ENCODE results near the gene NOTCH3. TPM values are rescaled to one million over a fixed set of nuclear protein-coding genes. Genes with fewer than 3 reads are reported as not detected.

Gene NOTCH3
- polyA plus RNA-seq, 4 donors: 0.45 to 15.6 (median 6.6) TPM

DNA sequence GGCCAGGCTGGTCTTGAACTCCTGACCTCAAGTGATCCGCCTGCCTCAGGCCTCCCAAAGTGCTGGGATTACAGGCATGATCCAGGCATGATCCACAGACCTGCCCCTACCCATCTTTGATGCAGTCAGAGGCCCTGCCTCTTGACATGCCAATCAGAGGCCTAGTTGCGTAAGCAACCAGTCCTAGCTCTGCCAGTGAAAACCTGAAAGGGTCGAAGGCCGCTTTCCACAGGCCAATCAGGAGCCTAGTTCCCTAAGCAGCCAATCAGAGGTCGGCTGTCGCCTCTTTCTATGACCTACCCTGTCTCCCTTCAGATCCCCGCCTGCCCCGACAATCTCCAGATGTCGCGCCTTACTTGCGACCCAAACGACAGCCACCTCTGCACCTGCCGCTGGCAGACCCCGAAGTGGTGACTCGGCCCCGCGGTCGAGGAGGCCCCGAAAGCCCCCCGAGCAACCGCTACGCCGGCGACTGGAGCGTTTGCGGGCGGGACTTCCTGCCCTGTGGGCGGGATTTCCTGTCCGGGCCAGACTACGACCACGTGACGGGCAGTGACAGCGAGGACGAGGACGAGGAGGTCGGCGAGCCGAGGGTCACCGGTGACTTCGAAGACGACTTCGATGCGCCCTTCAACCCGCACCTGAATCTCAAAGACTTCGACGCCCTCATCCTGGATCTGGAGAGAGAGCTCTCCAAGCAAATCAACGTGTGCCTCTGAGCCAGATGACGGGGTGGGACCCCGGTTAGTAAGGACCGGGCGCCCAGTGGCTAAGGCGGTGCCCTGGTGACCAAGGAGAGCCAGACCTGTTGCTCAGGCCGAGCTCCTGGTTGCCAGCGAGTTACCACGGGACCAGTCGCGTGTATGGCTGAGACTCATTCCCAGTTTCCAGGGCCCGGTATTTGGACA, 87.3 kb downstream of the NOTCH3 start:
- Histone ChIP-seq H3K9me3 (ENCODE audit: control insufficient read depth in 2 of 2, insufficient read depth in 1 of 2, low read depth in 1 of 2, low read length in 1 of 2) (peaks cover 0 to 2% of the 10 kb centered on the region in 2 donors), H3K4me1 (ENCODE audit: control insufficient read depth in 3 of 3, insufficient read depth in 2 of 3, low read depth in 1 of 3, low read length in 2 of 3) (no peaks in the 10 kb centered on the region), H3K27ac (ENCODE audit: low read depth in 1 of 3, low read length in 2 of 3) (no peak overlapping the region), H3K36me3 (ENCODE audit: control insufficient read depth in 3 of 3, insufficient read depth in 2 of 3, low read depth in 1 of 3, low read length in 3 of 3) (peaks cover 9 to 73% (median 10%) of the 10 kb centered on the region in 3 donors), H3K27me3 (ENCODE audit: control insufficient read depth in 3 of 3, insufficient read depth in 3 of 3, low read length in 3 of 3) (peaks cover 0 to 6% (median 0%) of the 10 kb centered on the region in 3 donors), H3K4me3 (ENCODE audit: low read depth in 1 of 3, low read length in 3 of 3) (no peak overlapping the region)
- FAIRE-seq (no peak), DNase-seq (no peak)
- 91 to 95% (median 95%) methylated on average over 57 to 58 of the region's 58 CpGs for WGBS, 3 donors

DNA sequence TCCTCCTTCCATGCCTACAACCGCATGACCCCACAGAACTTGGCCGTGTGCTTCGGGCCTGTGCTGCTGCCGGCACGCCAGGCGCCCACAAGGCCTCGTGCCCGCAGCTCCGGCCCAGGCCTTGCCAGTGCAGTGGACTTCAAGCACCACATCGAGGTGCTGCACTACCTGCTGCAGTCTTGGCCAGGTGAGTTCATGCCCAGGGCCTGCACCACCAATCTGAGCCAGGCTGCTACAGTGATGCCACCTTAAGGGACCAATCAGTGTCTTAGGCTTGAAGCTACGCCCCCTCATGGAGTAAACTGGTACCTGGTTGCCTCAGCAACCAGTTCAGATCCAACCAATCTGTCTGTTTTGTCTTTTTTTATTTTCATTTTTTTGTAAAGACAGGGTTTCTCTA, 88.4 kb downstream of the NOTCH3 start:
- FAIRE-seq: no peak
- WGBS, 3 donors: 83 to 89% (median 89%) methylated on average over 11 of the region's 11 CpGs
- no peaks in the 10 kb centered on the region for H3K4me1 ChIP-seq (ENCODE audit: control insufficient read depth in 3 of 3, insufficient read depth in 2 of 3, low read depth in 1 of 3, low read length in 2 of 3)
- H3K36me3 ChIP-seq (ENCODE audit: control insufficient read depth in 3 of 3, insufficient read depth in 2 of 3, low read depth in 1 of 3, low read length in 3 of 3): peaks cover 9 to 62% (median 10%) of the 10 kb centered on the region in 3 donors
- peak in 1 of 2 donors; percentile 21 for DNase-seq
- no peak overlapping the region for H3K27ac ChIP-seq (ENCODE audit: low read depth in 1 of 3, low read length in 2 of 3)
- peaks cover 0 to 17% (median 0%) of the 10 kb centered on the region in 3 donors for H3K27me3 ChIP-seq (ENCODE audit: control insufficient read depth in 3 of 3, insufficient read depth in 3 of 3, low read length in 3 of 3)
- H3K9me3 ChIP-seq (ENCODE audit: control insufficient read depth in 2 of 2, insufficient read depth in 1 of 2, low read depth in 1 of 2, low read length in 1 of 2): peaks cover 0 to 2% of the 10 kb centered on the region in 2 donors
- no peak overlapping the region for H3K4me3 ChIP-seq (ENCODE audit: low read depth in 1 of 3, low read length in 3 of 3)

DNA sequence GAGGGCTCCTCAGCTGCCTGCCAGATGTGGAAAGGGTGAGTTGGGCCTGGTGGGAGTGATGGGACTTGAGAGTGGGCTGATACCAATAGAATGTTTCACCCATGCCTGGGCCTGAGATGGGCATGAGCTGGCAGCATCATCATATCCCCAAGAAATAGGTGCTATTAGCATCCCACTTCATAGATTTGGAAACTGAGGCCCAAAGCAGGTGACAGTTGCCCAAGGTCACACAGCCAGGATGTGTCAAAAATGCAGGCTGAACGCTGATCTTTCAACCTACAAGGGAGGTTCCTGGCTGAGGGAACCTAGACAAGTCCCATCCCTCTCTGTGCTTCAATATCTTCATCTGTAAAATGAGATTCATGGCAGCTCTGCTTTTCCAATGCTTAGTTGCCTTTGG, 89.0 kb downstream of the NOTCH3 start:
- Histone ChIP-seq H3K36me3 (ENCODE audit: control insufficient read depth in 3 of 3, insufficient read depth in 2 of 3, low read depth in 1 of 3, low read length in 3 of 3) (peaks cover 6 to 56% (median 10%) of the 10 kb centered on the region in 3 donors), H3K4me1 (ENCODE audit: control insufficient read depth in 3 of 3, insufficient read depth in 2 of 3, low read depth in 1 of 3, low read length in 2 of 3) (no peaks in the 10 kb centered on the region), H3K4me3 (ENCODE audit: low read depth in 1 of 3, low read length in 3 of 3) (no peak overlapping the region), H3K27me3 (ENCODE audit: control insufficient read depth in 3 of 3, insufficient read depth in 3 of 3, low read length in 3 of 3) (peaks cover 0 to 22% (median 0%) of the 10 kb centered on the region in 3 donors), H3K27ac (ENCODE audit: low read depth in 1 of 3, low read length in 2 of 3) (no peak overlapping the region), H3K9me3 (ENCODE audit: control insufficient read depth in 2 of 2, insufficient read depth in 1 of 2, low read depth in 1 of 2, low read length in 1 of 2) (peaks cover 0 to 2% of the 10 kb centered on the region in 2 donors)
- 92 to 100% (median 93%) methylated on average over 1 of the region's 1 CpG for WGBS, 3 donors
- DNase-seq: no peak
- no peak for FAIRE-seq

DNA sequence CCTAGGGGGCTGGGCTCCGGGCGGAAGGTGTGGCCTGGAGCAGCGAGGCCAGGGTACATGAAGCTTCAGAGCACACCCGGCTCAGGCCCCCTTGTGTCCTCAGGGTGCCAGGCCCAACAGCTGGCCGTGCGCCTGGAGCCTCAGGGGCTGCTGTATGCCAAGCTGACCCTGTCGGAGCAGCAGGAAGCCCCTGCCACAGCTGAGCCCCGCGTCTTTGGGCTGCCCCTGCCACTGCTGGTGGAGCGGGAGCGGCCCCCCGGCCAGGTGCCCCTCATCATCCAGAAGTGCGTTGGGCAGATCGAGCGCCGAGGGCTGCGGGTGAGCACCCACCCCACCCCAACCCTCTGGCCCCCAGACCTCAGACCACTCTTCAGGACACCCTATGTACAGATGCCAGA, 90.4 kb downstream of the NOTCH3 start:
- 78 to 92% (median 90%) methylated on average over 8 to 17 of the region's 17 CpGs for WGBS, 3 donors
- H3K36me3 ChIP-seq (ENCODE audit: control insufficient read depth in 3 of 3, insufficient read depth in 2 of 3, low read depth in 1 of 3, low read length in 3 of 3): peaks cover 2 to 42% (median 4%) of the 10 kb centered on the region in 3 donors
- H3K4me1 ChIP-seq (ENCODE audit: control insufficient read depth in 3 of 3, insufficient read depth in 2 of 3, low read depth in 1 of 3, low read length in 2 of 3): no peaks in the 10 kb centered on the region
- peaks cover 0 to 34% (median 0%) of the 10 kb centered on the region in 3 donors for H3K27me3 ChIP-seq (ENCODE audit: control insufficient read depth in 3 of 3, insufficient read depth in 3 of 3, low read length in 3 of 3)
- FAIRE-seq: no peak
- H3K9me3 ChIP-seq (ENCODE audit: control insufficient read depth in 2 of 2, insufficient read depth in 1 of 2, low read depth in 1 of 2, low read length in 1 of 2): peaks cover 0 to 2% of the 10 kb centered on the region in 2 donors
- no peak for DNase-seq
- H3K27ac ChIP-seq (ENCODE audit: low read depth in 1 of 3, low read length in 2 of 3): no peak overlapping the region
- no peak overlapping the region for H3K4me3 ChIP-seq (ENCODE audit: low read depth in 1 of 3, low read length in 3 of 3)

DNA sequence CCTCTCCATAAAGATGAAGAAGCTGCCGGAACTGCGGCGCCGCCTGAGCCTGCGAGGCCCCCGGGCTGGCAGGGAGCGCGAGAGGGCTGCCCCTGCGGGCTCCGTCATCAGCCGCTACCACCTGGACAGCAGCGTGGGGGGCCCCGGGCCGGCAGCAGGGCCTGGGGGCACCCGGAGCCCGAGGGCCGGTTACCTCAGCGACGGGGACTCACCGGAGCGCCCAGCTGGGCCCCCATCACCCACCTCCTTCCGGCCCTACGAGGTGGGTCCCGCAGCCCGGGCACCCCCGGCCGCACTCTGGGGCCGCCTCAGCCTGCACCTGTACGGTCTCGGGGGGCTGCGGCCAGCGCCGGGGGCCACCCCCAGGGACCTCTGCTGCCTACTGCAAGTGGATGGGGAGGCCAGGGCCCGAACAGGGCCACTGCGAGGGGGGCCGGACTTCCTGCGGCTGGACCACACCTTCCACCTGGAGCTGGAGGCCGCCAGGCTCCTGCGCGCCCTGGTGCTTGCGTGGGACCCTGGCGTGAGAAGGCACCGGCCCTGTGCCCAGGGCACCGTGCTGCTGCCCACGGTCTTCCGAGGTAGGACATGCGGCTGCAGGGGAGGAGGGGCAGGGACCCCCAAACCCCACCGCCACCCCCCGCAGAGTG, 90.9 kb downstream of the NOTCH3 start:
- WGBS, 3 donors: 89 to 90% (median 89%) methylated on average over 45 to 49 of the region's 49 CpGs
- DNase-seq: no peak

More for the DNA sequence above, 90.9 kb downstream of the NOTCH3 start:
- Histone ChIP-seq H3K4me3 (ENCODE audit: low read depth in 1 of 3, low read length in 3 of 3) (no peak overlapping the region), H3K4me1 (ENCODE audit: control insufficient read depth in 3 of 3, insufficient read depth in 2 of 3, low read depth in 1 of 3, low read length in 2 of 3) (no peaks in the 10 kb centered on the region), H3K27me3 (ENCODE audit: control insufficient read depth in 3 of 3, insufficient read depth in 3 of 3, low read length in 3 of 3) (peaks cover 0 to 35% (median 0%) of the 10 kb centered on the region in 3 donors), H3K9me3 (ENCODE audit: control insufficient read depth in 2 of 2, insufficient read depth in 1 of 2, low read depth in 1 of 2, low read length in 1 of 2) (peaks cover 0 to 4% of the 10 kb centered on the region in 2 donors), H3K27ac (ENCODE audit: low read depth in 1 of 3, low read length in 2 of 3) (no peak overlapping the region), H3K36me3 (ENCODE audit: control insufficient read depth in 3 of 3, insufficient read depth in 2 of 3, low read depth in 1 of 3, low read length in 3 of 3) (peaks cover 0 to 37% (median 3%) of the 10 kb centered on the region in 3 donors)
- no peak for FAIRE-seq

Other genes with a start within 250 kb of the NOTCH3 start
- gene SLC1A6, start 221.1 kb downstream of the NOTCH3 start, polyA plus RNA-seq: under 1 TPM in 2 of 4 donors, not detected in 2; 0.06 TPM
- not detected for gene CASP14, start 151.5 kb downstream of the NOTCH3 start, polyA plus RNA-seq
- not detected for gene OR1I1, start 118.8 kb downstream of the NOTCH3 start, polyA plus RNA-seq
- gene SYDE1, start 93.6 kb downstream of the NOTCH3 start, polyA plus RNA-seq: 1 to 10 TPM in 3 of 4 donors, under 1 TPM in 1; 0.45 to 5.4 (median 3.3) TPM
- under 1 TPM in 2 of 4 donors, not detected in 2; 0.74 to 0.76 TPM for gene EPHX3, start 31.5 kb upstream of the NOTCH3 start, polyA plus RNA-seq
- 10 to 100 TPM; 15.7 to 41.4 (median 24.7) TPM for gene BRD4, start 131.5 kb upstream of the NOTCH3 start, polyA plus RNA-seq
- 10 to 100 TPM; 14.1 to 26.5 (median 19.0) TPM for gene AKAP8, start 178.8 kb upstream of the NOTCH3 start, polyA plus RNA-seq
- 100 to 1,000 TPM in 1 of 4 donors, 10 to 100 TPM in 3; 40.4 to 134 (median 80.9) TPM for gene AKAP8L, start 218.0 kb upstream of the NOTCH3 start, polyA plus RNA-seq
- 10 to 100 TPM in 3 of 4 donors, 1 to 10 TPM in 1; 7.0 to 19.6 (median 15.5) TPM for gene WIZ, start 249.0 kb upstream of the NOTCH3 start, polyA plus RNA-seq

All from small intestine (tissue), 7 donors.